Spleen (tissue), 11 donors: ENCODE results near the gene MNX1. TPM values are rescaled to one million over a fixed set of nuclear protein-coding genes. Genes with fewer than 3 reads are reported as not detected.

Source experiments
- DNase-seq: peaks from one replicate; pipeline ENCODE4 v3.0.0-alpha.2; 2020
- H3K27ac ChIP-seq, 8 donors: fragments of 200-600 bp; sonication (generic) in 7 of 8; 1 replicate in 4 of 8; 2 replicates in 4 of 8; pipeline versions ENCODE4 v1.5.0 to v1.8.0; 2016 to 2021; ENCODE audit warnings: inconsistent platforms in 4 of 8, mild to moderate bottlenecking in 4 of 8, moderate library complexity in 1 of 8
- H3K27me3 ChIP-seq, 7 donors: fragments of 200-600 bp; sonication (generic) in 6 of 7; replicated peaks in 1 of 7; 1 replicate in 4 of 7; 2 replicates in 3 of 7; pipeline versions ENCODE4 v1.5.0 to v1.8.0; 2016 to 2021; ENCODE audit warnings: inconsistent platforms in 3 of 7, mild to moderate bottlenecking in 1 of 7
- H3K36me3 ChIP-seq, 6 donors: fragments of 200-600 bp; sonication (generic) in 5 of 6; 1 replicate in 4 of 6; 2 replicates in 2 of 6; pipeline versions ENCODE4 v1.5.0 to v1.8.0; 2016 to 2021; ENCODE audit warnings: inconsistent platforms in 2 of 6
- H3K4me1 ChIP-seq, 6 donors: fragments of 200-600 bp; sonication (generic) in 5 of 6; 1 replicate in 3 of 6; 2 replicates in 3 of 6; pipeline versions ENCODE4 v1.5.0 to v1.8.0; 2016 to 2021; ENCODE audit warnings: inconsistent platforms in 3 of 6
- H3K4me3 ChIP-seq, 8 donors: fragments of 200-600 bp; sonication (generic) in 7 of 8; 1 replicate in 4 of 8; 2 replicates in 4 of 8; pipeline versions ENCODE4 v1.5.0 to v1.8.0; 2016 to 2021; ENCODE audit warnings: inconsistent platforms in 4 of 8, mild to moderate bottlenecking in 4 of 8, moderate library complexity in 2 of 8
- H3K9me3 ChIP-seq, 8 donors: fragments of 200-600 bp; sonication (generic) in 7 of 8; 1 replicate in 4 of 8; 2 replicates in 4 of 8; pipeline versions ENCODE4 v1.5.0 to v1.8.0; 2016 to 2021; ENCODE audit warnings: inconsistent platforms in 4 of 8
- CTCF ChIP-seq, 11 experiments: fragments of 200-600 bp in 7 of 11; fragments of 450-650 bp in 4 of 11; sonication (generic) in 4 of 11; IDR thresholded peaks in 8 of 11; conservative IDR thresholded peaks in 3 of 11; 1 replicate in 7 of 11; 2 replicates in 4 of 11; pipeline versions ENCODE4 v1.4.0 to v1.8.0; 2016 to 2021; ENCODE audit warnings: antibody characterized with exemption in 11 of 11, inconsistent platforms in 4 of 11, mild to moderate bottlenecking in 1 of 11
- POLR2A ChIP-seq, 3 donors: fragments of 450-650 bp; IDR thresholded peaks; one replicate each; pipeline ENCODE4 v1.5.1; 2017; ENCODE audit warnings: antibody characterized with exemption in 3 of 3, mild to moderate bottlenecking in 1 of 3
- POLR2AphosphoS5 ChIP-seq, 3 donors: sonication (generic); formaldehyde crosslinking; IDR thresholded peaks; one replicate each; pipeline ENCODE4 v1.5.1; 2017; ENCODE audit warnings: antibody characterized with exemption in 3 of 3
- WGBS, 5 donors: extraction: QIAGEN DNeasy Blood & Tissue Kit in 3 of 5; methylation state at CpG; one replicate each; pipeline versions ENCODE4 v1.1.5 to v1.1.7; 2013 to 2018; 5-methylcytosine and 5-hydroxymethylcytosine counted together
- intact Hi-C: fragments of 100-400 bp; cut with DNase I; formaldehyde crosslinking; loops from one replicate; pipeline ENCODE4 v1.15.0; 2023; ENCODE audit warnings: low total_unique reads
- polyA plus RNA-seq, 3 donors: library from polyadenylated mRNA; stranded (reverse); fragments of 200-250 nt; gene quantifications; one replicate each; pipeline ENCODE4 v1.2.1, GENCODE V29; 2013
- total RNA-seq, 7 donors: library from RNA; depleted of rRNA in 3 of 7; stranded (reverse); fragments of >200 nt in 3 of 7; fragmentation: NEBNext Ultra II Directional in 4 of 7; extraction: Animal tissue kit (Norgen Biotek cat#: 25700) in 4 of 7; gene quantifications; one replicate each; pipeline versions ENCODE4 v1.1.0 to v1.2.1, GENCODE V29; 2016 to 2021
- donor health status: healthy with polysubstance abuse.
- donor health status: DM: no; HTN: no; CAD: no; lungs with moderate emphysema.
- donor health status: DM: no; HTN: no; CAD: no.
- donor health status: Bipolar disorder and iron deficiency.
- donor health status: healthy.
- donor health status: DM: no; HTN: no; CAD: no.
- donor health status: DM: yes; HTN: yes; CAD: no.

The MNX1 gene
- total and polyA plus RNA-seq, 10 donors, result 0.85 TPM; not detected in 9

GRCh38 chr7:157014635-157015555, 4.4 kb upstream of the MNX1 start:
- no peak overlapping the region for H3K27ac ChIP-seq
- peaks cover 20 to 60% (median 40%) of the 10 kb centered on the region in 6 donors for H3K4me1 ChIP-seq
- intact Hi-C loops, result no loop called here
- no peaks in the 10 kb centered on the region for H3K36me3 ChIP-seq
- H3K9me3 ChIP-seq, result no peaks in the 10 kb centered on the region
- no peak for DNase-seq
- peaks cover 10 to 100% (median 97%) of the 10 kb centered on the region in 7 donors for H3K27me3 ChIP-seq
- H3K4me3 ChIP-seq, result no peak overlapping the region
- TF ChIP-seq POLR2AphosphoS5 (IDR thresholded peaks at IDR 0.05) (no peak), POLR2A (IDR thresholded peaks at IDR 0.05) (no peak), CTCF (IDR thresholded peaks at IDR 0.05 in 8 of 11, conservative IDR thresholded peaks at IDR 0.05 in 3 of 11) (no peak)
- 21 to 26% (median 25%) methylated on average over 12 of the region's 12 CpGs for WGBS, 5 donors

- no peak overlapping the region for H3K4me3 ChIP-seq
- DNase-seq, result no peak
- peaks cover 3 to 98% (median 94%) of the 10 kb centered on the region in 7 donors for H3K27me3 ChIP-seq
- no peak overlapping the region for H3K27ac ChIP-seq
- H3K9me3 ChIP-seq, result no peaks in the 10 kb centered on the region
- no peak for TF ChIP-seq POLR2A (IDR thresholded peaks at IDR 0.05)
- no peak for TF ChIP-seq POLR2AphosphoS5 (IDR thresholded peaks at IDR 0.05)
- no peak for TF ChIP-seq CTCF (IDR thresholded peaks at IDR 0.05 in 8 of 11, conservative IDR thresholded peaks at IDR 0.05 in 3 of 11)
- 15 to 25% (median 22%) methylated on average over 13 of the region's 13 CpGs for WGBS, 5 donors
- peaks cover 13 to 58% (median 36%) of the 10 kb centered on the region in 6 donors for H3K4me1 ChIP-seq
- H3K36me3 ChIP-seq, result no peaks in the 10 kb centered on the region
- intact Hi-C loops, result no loop called here
Measured at GRCh38 chr7:157013602-157014549, 3.4 kb upstream of the MNX1 start.

DNA sequence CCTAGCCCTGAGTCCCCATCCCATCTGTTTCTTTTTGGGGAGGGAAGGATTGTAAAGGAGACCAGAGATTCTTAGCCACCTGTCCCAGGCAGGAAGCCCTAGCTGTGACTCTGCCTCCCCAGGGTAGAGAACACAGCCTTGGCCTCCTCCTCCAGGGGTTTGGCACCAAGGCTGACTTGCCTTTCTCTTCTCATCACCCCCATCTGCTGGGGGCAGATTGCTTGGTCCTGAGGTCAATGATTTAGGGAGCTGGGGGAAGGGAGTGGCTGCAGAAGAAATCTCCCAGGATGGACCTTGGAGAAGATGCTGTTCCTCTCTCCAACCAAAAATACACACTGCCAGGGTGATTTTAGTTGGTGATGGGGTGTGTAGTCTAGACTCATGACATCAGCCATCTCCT, 2.6 kb upstream of the MNX1 start:
- DNase-seq, result no peak
- Histone ChIP-seq H3K27me3 (peaks cover 4 to 98% (median 94%) of the 10 kb centered on the region in 7 donors), H3K27ac (no peak overlapping the region), H3K4me1 (peaks cover 11 to 58% (median 31%) of the 10 kb centered on the region in 6 donors), H3K9me3 (no peaks in the 10 kb centered on the region), H3K4me3 (no peak overlapping the region), H3K36me3 (no peaks in the 10 kb centered on the region)
- TF ChIP-seq POLR2A (IDR thresholded peaks at IDR 0.05) (no peak), CTCF (IDR thresholded peaks at IDR 0.05 in 8 of 11, conservative IDR thresholded peaks at IDR 0.05 in 3 of 11) (no peak), POLR2AphosphoS5 (IDR thresholded peaks at IDR 0.05) (no peak)
- intact Hi-C loops, result no loop called here
